ENCODE data around the gene ANGPTL7. TPM values are rescaled to one million over a fixed set of nuclear protein-coding genes. Genes with fewer than 3 reads are reported as not detected.

The ANGPTL7 gene
- total and polyA plus RNA-seq, 2 donors (not counting 1 experiment from before 2014, with no cell fraction given): 0.34 to 1.5 TPM

- H3K9me3 ChIP-seq (ENCODE audit: control insufficient read depth, insufficient read depth, low read depth, low read length): no peaks in the 10 kb centered on the region
- H3K27me3 ChIP-seq (ENCODE audit: control insufficient read depth, insufficient read depth, low read length): no peaks in the 10 kb centered on the region
- no peak for TF ChIP-seq CTCF (conservative IDR thresholded peaks at IDR 0.05 in 1 of 2, IDR thresholded peaks at IDR 0.05 in 1 of 2; ENCODE audit: low read depth in 1 of 2, low read length in 2 of 2)
- no peak for TF ChIP-seq EZH2 (IDR thresholded peaks at IDR 0.05; ENCODE audit: low read length, missing control alignments)
- peak in 1 of 2 donors; percentile 40 for DNase-seq (ENCODE audit: low read depth in 2 of 2)
- no peak overlapping the region for H3K4me3 ChIP-seq (replicated peaks in 1 of 4; ENCODE audit: control extremely low read depth in 1 of 4, insufficient read depth in 1 of 4, low read depth in 3 of 4, low read length in 4 of 4)
- H4K20me1 ChIP-seq (ENCODE audit: control insufficient read depth, extremely low read depth, insufficient read depth, low read length): no peaks in the 10 kb centered on the region
- H3K4me2 ChIP-seq (ENCODE audit: extremely low read depth, insufficient read depth, low read length): no peak overlapping the region
- peaks cover 2% of the 10 kb centered on the region for H3K4me1 ChIP-seq (ENCODE audit: control insufficient read depth, extremely low read depth, insufficient read depth, low read length)
- H3K9ac ChIP-seq (ENCODE audit: insufficient read depth, low read length): no peak overlapping the region
- no peaks in the 10 kb centered on the region for H3K79me2 ChIP-seq (ENCODE audit: control insufficient read depth, insufficient read depth, low read length)
- H2AFZ ChIP-seq (ENCODE audit: low read length): no peak overlapping the region
- peaks cover 4% of the 10 kb centered on the region for H3K36me3 ChIP-seq (ENCODE audit: control insufficient read depth, insufficient read depth, low read length)
- no peak overlapping the region for H3K27ac ChIP-seq (ENCODE audit: insufficient read depth, low read length)
These were observed 37.1 kb upstream of the ANGPTL7 start for GRCh38 chr1:11151826-11152612.

- H3K4me2 ChIP-seq (ENCODE audit: extremely low read depth, insufficient read depth, low read length): no peak overlapping the region
- peaks cover 2% of the 10 kb centered on the region for H3K4me1 ChIP-seq (ENCODE audit: control insufficient read depth, extremely low read depth, insufficient read depth, low read length)
- H3K4me3 ChIP-seq (replicated peaks in 1 of 4; ENCODE audit: control extremely low read depth in 1 of 4, insufficient read depth in 1 of 4, low read depth in 3 of 4, low read length in 4 of 4): no peak overlapping the region
- DNase-seq (ENCODE audit: low read depth in 2 of 2): no peak
- peaks cover 4% of the 10 kb centered on the region for H3K36me3 ChIP-seq (ENCODE audit: control insufficient read depth, insufficient read depth, low read length)
- TF ChIP-seq CTCF (conservative IDR thresholded peaks at IDR 0.05 in 1 of 2, IDR thresholded peaks at IDR 0.05 in 1 of 2; ENCODE audit: low read depth in 1 of 2, low read length in 2 of 2) (no peak), EZH2 (IDR thresholded peaks at IDR 0.05; ENCODE audit: low read length, missing control alignments) (no peak)
- no peaks in the 10 kb centered on the region for H3K79me2 ChIP-seq (ENCODE audit: control insufficient read depth, insufficient read depth, low read length)
- no peak overlapping the region for H3K9ac ChIP-seq (ENCODE audit: insufficient read depth, low read length)
- no peak overlapping the region for H3K27ac ChIP-seq (ENCODE audit: insufficient read depth, low read length)
- no peaks in the 10 kb centered on the region for H3K27me3 ChIP-seq (ENCODE audit: control insufficient read depth, insufficient read depth, low read length)
- no peak overlapping the region for H2AFZ ChIP-seq (ENCODE audit: low read length)
- H4K20me1 ChIP-seq (ENCODE audit: control insufficient read depth, extremely low read depth, insufficient read depth, low read length): no peaks in the 10 kb centered on the region
- H3K9me3 ChIP-seq (ENCODE audit: control insufficient read depth, insufficient read depth, low read depth, low read length): no peaks in the 10 kb centered on the region
These were observed 36.4 kb upstream of the ANGPTL7 start for GRCh38 chr1:11152755-11153154.

- H2AFZ ChIP-seq (ENCODE audit: low read length): no peak overlapping the region
- no peaks in the 10 kb centered on the region for H3K27me3 ChIP-seq (ENCODE audit: control insufficient read depth, insufficient read depth, low read length)
- H3K36me3 ChIP-seq (ENCODE audit: control insufficient read depth, insufficient read depth, low read length): peaks cover 4% of the 10 kb centered on the region
- DNase-seq (ENCODE audit: low read depth in 2 of 2): no peak
- no peaks in the 10 kb centered on the region for H3K79me2 ChIP-seq (ENCODE audit: control insufficient read depth, insufficient read depth, low read length)
- no peaks in the 10 kb centered on the region for H4K20me1 ChIP-seq (ENCODE audit: control insufficient read depth, extremely low read depth, insufficient read depth, low read length)
- no peaks in the 10 kb centered on the region for H3K9me3 ChIP-seq (ENCODE audit: control insufficient read depth, insufficient read depth, low read depth, low read length)
- H3K4me1 ChIP-seq (ENCODE audit: control insufficient read depth, extremely low read depth, insufficient read depth, low read length): peaks cover 6% of the 10 kb centered on the region
- H3K27ac ChIP-seq (ENCODE audit: insufficient read depth, low read length): no peak overlapping the region
- H3K4me3 ChIP-seq (replicated peaks in 1 of 4; ENCODE audit: control extremely low read depth in 1 of 4, insufficient read depth in 1 of 4, low read depth in 3 of 4, low read length in 4 of 4): no peak overlapping the region
- H3K9ac ChIP-seq (ENCODE audit: insufficient read depth, low read length): no peak overlapping the region
- no peak overlapping the region for H3K4me2 ChIP-seq (ENCODE audit: extremely low read depth, insufficient read depth, low read length)
- TF ChIP-seq CTCF (conservative IDR thresholded peaks at IDR 0.05 in 1 of 2, IDR thresholded peaks at IDR 0.05 in 1 of 2; ENCODE audit: low read depth in 1 of 2, low read length in 2 of 2) (no peak), EZH2 (IDR thresholded peaks at IDR 0.05; ENCODE audit: low read length, missing control alignments) (no peak)
These were observed 36.0 kb upstream of the ANGPTL7 start for GRCh38 chr1:11153184-11153583.

All from fibroblast of lung (primary cell).